Left ventricle myocardium inferior (tissue), 1 donor: Measurements from ENCODE around the gene ACTA2. TPM values are rescaled to one million over a fixed set of nuclear protein-coding genes. Genes with fewer than 3 reads are reported as not detected.
A peak's percentile ranks its signal among the peaks of the same experiment; 100 is the strongest.

Source experiments
- DNase-seq: peaks from one replicate; pipeline ENCODE4 v3.0.0-alpha.2; 2020
- H3K27ac ChIP-seq: fragments of 200-600 bp; replicated peaks from 2 replicates; pipeline ENCODE4 v1.8.0; 2021
- H3K27me3 ChIP-seq: fragments of 200-600 bp; 2 replicates; pipeline ENCODE4 v1.8.0; 2021; ENCODE audit warnings: low read depth
- H3K36me3 ChIP-seq: fragments of 200-600 bp; 2 replicates; pipeline ENCODE4 v1.8.0; 2021
- H3K4me1 ChIP-seq: fragments of 200-600 bp; 2 replicates; pipeline ENCODE4 v1.8.0; 2021
- H3K4me3 ChIP-seq: fragments of 200-600 bp; 2 replicates; pipeline ENCODE4 v1.8.0; 2021; ENCODE audit warnings: mild to moderate bottlenecking, moderate library complexity
- H3K9me3 ChIP-seq: fragments of 200-600 bp; replicated peaks from 2 replicates; pipeline ENCODE4 v1.8.0; 2021
- CTCF ChIP-seq: fragments of 200-600 bp; IDR thresholded peaks from 2 replicates; pipeline ENCODE4 v1.8.0; 2021; ENCODE audit warnings: antibody characterized with exemption, mild to moderate bottlenecking, borderline replicate concordance
- intact Hi-C: fragments of 100-400 bp; cut with micrococcal nuclease; formaldehyde crosslinking; loops from one replicate; pipeline ENCODE4 v1.11.0; 2022
- total RNA-seq: library from RNA; stranded (reverse); fragmentation: NEBNext Ultra II Directional; extraction: Animal tissue kit (Norgen Biotek cat#: 25700); gene quantifications from one replicate; pipeline ENCODE4 v1.2.1, GENCODE V29; 2021
- donor health status: DM: no; HTN: yes; CAD: no; lungs with severe emphysema.

Gene ACTA2
- total RNA-seq, 1 donor from 2014 or later = 89.4 TPM

DNA sequence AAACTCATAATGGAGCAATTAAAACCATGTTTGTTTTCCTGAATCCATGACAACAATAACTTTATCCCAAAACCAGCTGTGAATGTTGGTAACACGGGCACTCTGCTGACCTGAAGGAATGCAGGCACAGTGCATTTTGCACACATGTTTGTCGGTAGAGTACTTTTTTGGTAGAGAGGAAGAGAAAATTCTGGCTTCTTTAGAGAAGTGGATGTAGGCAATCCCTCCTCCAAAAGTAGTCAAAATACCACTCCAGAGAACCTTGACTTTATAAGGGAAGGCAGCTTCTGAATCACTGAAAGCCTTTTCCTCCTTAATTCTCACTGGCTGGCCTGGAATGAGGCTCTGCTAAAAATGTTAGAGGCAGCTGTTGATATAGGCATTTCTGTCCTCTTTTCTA lies 15.8 kb upstream of the ACTA2 start:
- Histone ChIP-seq H3K27me3 (no peaks in the 10 kb centered on the region), H3K9me3 (no peaks in the 10 kb centered on the region), H3K4me1 (peaks cover 23% of the 10 kb centered on the region), H3K36me3 (no peaks in the 10 kb centered on the region), H3K27ac (no peak overlapping the region), H3K4me3 (no peak overlapping the region)
- intact Hi-C loops = no loop called here
- no peak for DNase-seq
- no peak for TF ChIP-seq CTCF

DNA sequence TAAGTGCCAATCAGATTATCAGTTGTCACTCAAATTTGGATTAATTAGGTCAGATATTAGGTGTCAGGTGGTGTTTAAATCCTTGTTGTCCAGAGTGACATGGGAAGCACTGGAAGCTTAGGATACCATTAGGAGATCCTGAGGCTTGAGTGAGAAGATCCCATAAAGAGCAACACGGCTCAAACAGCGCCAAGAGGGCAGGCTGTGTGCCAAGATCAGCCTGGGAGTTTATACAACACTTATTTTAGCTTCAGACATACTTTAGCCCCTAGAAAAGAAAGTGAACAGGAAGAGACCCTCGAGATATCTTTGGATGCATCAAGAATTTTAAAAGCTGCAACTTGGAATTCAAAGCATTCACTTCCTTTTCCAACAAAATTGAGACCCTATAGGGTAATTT lies 14.2 kb upstream of the ACTA2 start:
- peak; percentile 39 for DNase-seq
- peaks cover 29% of the 10 kb centered on the region for H3K4me1 ChIP-seq
- H3K9me3 ChIP-seq = no peaks in the 10 kb centered on the region

GRCh38 chr10:88964869-88965415 lies 12.4 kb upstream of the ACTA2 start:
- DNase-seq = no peak
- Histone ChIP-seq H3K4me3 (no peak overlapping the region), H3K4me1 (peaks cover 30% of the 10 kb centered on the region), H3K9me3 (no peaks in the 10 kb centered on the region), H3K36me3 (no peaks in the 10 kb centered on the region), H3K27me3 (no peaks in the 10 kb centered on the region), H3K27ac (no peak overlapping the region)
- no peak for TF ChIP-seq CTCF
- intact Hi-C loops = no loop called here

More for the DNA sequence above, 14.2 kb upstream of the ACTA2 start:
- H3K27ac ChIP-seq = peak overlapping the region; percentile 17
- H3K36me3 ChIP-seq = no peaks in the 10 kb centered on the region
- H3K27me3 ChIP-seq = no peaks in the 10 kb centered on the region
- H3K4me3 ChIP-seq = no peak overlapping the region
- TF ChIP-seq CTCF = no peak
- intact Hi-C loops = no loop called here

DNA sequence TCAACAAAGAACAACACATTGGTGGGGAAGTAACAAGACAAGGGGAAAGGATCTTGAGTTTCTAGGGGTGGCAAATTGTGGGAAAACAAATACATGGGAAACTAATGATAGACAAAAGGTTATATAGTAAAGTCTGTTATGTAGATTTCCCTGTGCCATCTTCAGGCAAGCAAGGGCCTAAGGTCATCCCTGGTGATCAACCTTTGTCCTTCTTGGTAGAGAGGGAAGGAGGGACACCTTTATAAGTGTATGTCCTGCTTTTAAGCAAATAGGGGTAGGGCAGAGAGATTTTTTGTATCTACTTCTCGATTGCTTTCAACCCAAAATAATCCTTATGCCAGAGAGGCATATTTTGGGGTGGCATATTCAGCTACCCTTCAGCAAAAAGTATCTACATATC lies 11.8 kb upstream of the ACTA2 start:
- intact Hi-C loops = no loop called here
- no peaks in the 10 kb centered on the region for H3K36me3 ChIP-seq

DNA sequence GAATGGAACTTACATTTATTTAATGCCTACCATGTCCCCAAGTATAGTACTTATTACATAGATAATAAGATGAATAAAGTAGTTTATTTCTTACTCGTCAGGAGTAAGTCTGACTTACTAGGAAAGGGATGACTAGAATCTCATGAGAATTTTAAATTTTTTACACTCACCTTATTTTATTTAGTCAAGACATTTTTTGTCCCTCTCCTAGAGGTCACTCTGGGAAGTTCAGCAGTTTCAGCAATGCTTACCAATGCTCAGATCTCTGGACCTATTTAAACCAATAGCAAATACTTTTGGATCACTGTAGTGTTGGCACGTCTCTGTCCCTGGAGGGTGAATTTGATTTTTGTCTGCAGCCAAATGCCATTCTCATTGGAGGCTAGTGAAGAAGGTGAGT lies 10.7 kb upstream of the ACTA2 start:
- no peak for TF ChIP-seq CTCF
- intact Hi-C loops = no loop called here
- Histone ChIP-seq H3K4me3 (no peak overlapping the region), H3K36me3 (no peaks in the 10 kb centered on the region), H3K9me3 (no peaks in the 10 kb centered on the region), H3K27me3 (no peaks in the 10 kb centered on the region), H3K27ac (no peak overlapping the region), H3K4me1 (peaks cover 25% of the 10 kb centered on the region)
- no peak for DNase-seq

More for the DNA sequence above, 11.8 kb upstream of the ACTA2 start:
- no peak for TF ChIP-seq CTCF
- no peak overlapping the region for H3K4me3 ChIP-seq
- peaks cover 30% of the 10 kb centered on the region for H3K4me1 ChIP-seq
- no peaks in the 10 kb centered on the region for H3K9me3 ChIP-seq
- DNase-seq = no peak
- H3K27ac ChIP-seq = no peak overlapping the region
- no peaks in the 10 kb centered on the region for H3K27me3 ChIP-seq

- no peaks in the 10 kb centered on the region for H3K36me3 ChIP-seq
- no peak overlapping the region for H3K27ac ChIP-seq
- H3K27me3 ChIP-seq = no peaks in the 10 kb centered on the region
- no peak for TF ChIP-seq CTCF
- no peak for DNase-seq
- H3K9me3 ChIP-seq = no peaks in the 10 kb centered on the region
- peaks cover 20% of the 10 kb centered on the region for H3K4me1 ChIP-seq
- intact Hi-C loops = no loop called here
- no peak overlapping the region for H3K4me3 ChIP-seq
These were observed 9.8 kb upstream of the ACTA2 start for GRCh38 chr10:88962336-88962735.
